Measurements from ENCODE around the gene CPNE5.
"Not testable (repeated sequence)": the region's sequence is repeated elsewhere in the genome, so short reads cannot be mapped to it uniquely, and the experiment has no call there.

CPNE5 gene

GRCh38 chr6:36813047-36813446 is 26.2 kb downstream of the CPNE5 start:
- DNase-seq = not testable (repeated sequence)

GRCh38 chr6:36809941-36810803 is 29.1 kb downstream of the CPNE5 start:
- no peak for DNase-seq

GRCh38 chr6:36809156-36809555 is 30.1 kb downstream of the CPNE5 start:
- DNase-seq = no peak

GRCh38 chr6:36808634-36809033 is 30.6 kb downstream of the CPNE5 start:
- no peak for DNase-seq

GRCh38 chr6:36807750-36808149 is 31.5 kb downstream of the CPNE5 start:
- DNase-seq = no peak

- DNase-seq = no peak
Measured at GRCh38 chr6:36807143-36807542, 32.1 kb downstream of the CPNE5 start.

GRCh38 chr6:36805917-36806316 is 33.3 kb downstream of the CPNE5 start:
- no peak for DNase-seq

- no peak for DNase-seq
Measured at GRCh38 chr6:36805096-36805797, 34.0 kb downstream of the CPNE5 start.

- no peak for DNase-seq
Measured at GRCh38 chr6:36804563-36804962, 34.7 kb downstream of the CPNE5 start.

GRCh38 chr6:36803908-36804307 is 35.3 kb downstream of the CPNE5 start:
- DNase-seq = no peak

- no peak for DNase-seq
Measured at GRCh38 chr6:36803482-36803881, 35.8 kb downstream of the CPNE5 start.

- no peak for DNase-seq
Measured at GRCh38 chr6:36800223-36801076, 38.8 kb downstream of the CPNE5 start.

GRCh38 chr6:36798852-36799251 is 40.4 kb downstream of the CPNE5 start:
- DNase-seq = no peak

GRCh38 chr6:36797653-36798052 is 41.6 kb downstream of the CPNE5 start:
- no peak for DNase-seq

GRCh38 chr6:36797055-36797454 is 42.2 kb downstream of the CPNE5 start:
- DNase-seq = no peak

- DNase-seq = no peak
Measured at GRCh38 chr6:36794713-36795065, 44.6 kb downstream of the CPNE5 start.

GRCh38 chr6:36793913-36794712 is 45.1 kb downstream of the CPNE5 start:
- no peak for DNase-seq

- DNase-seq = no peak
Measured at GRCh38 chr6:36793296-36793912, 45.8 kb downstream of the CPNE5 start.

GRCh38 chr6:36791521-36792135 is 47.6 kb downstream of the CPNE5 start:
- no peak for DNase-seq

GRCh38 chr6:36791085-36791484 is 48.2 kb downstream of the CPNE5 start:
- DNase-seq = no peak

GRCh38 chr6:36788768-36789167 is 50.5 kb downstream of the CPNE5 start:
- no peak for DNase-seq

GRCh38 chr6:36788186-36788585 is 51.1 kb downstream of the CPNE5 start:
- DNase-seq = no peak
